DMS 273 (cell line): ENCODE data around the gene MYL5.
"Not testable (repeated sequence)": the region's sequence is repeated elsewhere in the genome, so short reads cannot be mapped to it uniquely, and the experiment has no call there.

Experiments used
- DNase-seq: peaks from one replicate; lab custom pipeline; 2025; ENCODE audit not compliant: unreplicated experiment; lab: John Stamatoyannopoulos, UW

Gene MYL5, protein sequence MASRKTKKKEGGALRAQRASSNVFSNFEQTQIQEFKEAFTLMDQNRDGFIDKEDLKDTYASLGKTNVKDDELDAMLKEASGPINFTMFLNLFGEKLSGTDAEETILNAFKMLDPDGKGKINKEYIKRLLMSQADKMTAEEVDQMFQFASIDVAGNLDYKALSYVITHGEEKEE

DNA sequence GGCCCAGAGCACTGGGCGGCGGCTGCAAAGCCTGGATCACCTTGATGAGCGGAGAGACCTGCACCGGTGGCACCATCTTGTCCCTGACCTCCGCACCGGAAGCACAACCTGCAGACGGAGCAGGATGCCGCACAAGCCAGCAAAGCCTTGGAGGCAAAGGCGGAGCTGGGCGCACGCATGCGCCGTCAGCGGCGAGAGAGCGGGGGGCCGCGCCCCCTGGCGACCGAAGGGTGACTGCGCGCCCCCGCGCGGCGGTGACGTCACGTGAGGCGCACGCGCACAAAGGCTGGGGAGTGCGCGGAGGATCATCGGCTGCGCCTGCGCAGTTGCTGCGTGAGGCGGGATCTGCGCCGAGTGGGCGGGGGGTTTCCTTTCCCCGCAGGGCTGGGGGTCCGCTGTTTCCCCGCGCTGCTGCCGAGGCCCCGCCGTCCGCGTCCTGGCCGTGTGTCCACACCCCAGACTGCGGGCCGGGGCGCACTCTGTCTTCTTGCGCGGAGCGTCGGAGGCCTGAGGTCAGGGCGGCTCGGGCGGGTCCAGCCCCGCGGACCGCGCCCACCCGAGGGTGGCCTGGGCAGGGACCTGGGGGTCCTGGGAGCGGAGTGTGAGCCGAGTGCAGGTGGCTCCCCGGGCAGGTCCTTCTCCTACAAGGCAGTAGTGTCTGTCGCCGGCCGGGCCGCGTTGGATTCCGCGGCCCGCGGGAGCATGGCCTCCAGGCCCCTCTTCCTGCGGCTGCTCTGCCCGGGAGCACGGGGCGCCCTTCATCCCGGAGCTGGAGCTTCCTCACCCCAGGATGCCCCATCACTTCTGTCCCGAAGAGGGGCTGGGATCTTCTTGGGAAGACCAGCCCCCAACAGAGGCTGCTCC is at the start of gene MYL5, which contains the start of gene ATP5ME:
Gene MYL5 (plus strand): TSS at position 371 of the 864 bp plus-strand sequence. CDS start 3,485 bp downstream, outside the sequence.
Gene ATP5ME (minus strand): TSS at position 105 of the 864 bp plus-strand sequence. CDS start 29 bp downstream, at position 76.
- peak; percentile 96 for DNase-seq

DNA sequence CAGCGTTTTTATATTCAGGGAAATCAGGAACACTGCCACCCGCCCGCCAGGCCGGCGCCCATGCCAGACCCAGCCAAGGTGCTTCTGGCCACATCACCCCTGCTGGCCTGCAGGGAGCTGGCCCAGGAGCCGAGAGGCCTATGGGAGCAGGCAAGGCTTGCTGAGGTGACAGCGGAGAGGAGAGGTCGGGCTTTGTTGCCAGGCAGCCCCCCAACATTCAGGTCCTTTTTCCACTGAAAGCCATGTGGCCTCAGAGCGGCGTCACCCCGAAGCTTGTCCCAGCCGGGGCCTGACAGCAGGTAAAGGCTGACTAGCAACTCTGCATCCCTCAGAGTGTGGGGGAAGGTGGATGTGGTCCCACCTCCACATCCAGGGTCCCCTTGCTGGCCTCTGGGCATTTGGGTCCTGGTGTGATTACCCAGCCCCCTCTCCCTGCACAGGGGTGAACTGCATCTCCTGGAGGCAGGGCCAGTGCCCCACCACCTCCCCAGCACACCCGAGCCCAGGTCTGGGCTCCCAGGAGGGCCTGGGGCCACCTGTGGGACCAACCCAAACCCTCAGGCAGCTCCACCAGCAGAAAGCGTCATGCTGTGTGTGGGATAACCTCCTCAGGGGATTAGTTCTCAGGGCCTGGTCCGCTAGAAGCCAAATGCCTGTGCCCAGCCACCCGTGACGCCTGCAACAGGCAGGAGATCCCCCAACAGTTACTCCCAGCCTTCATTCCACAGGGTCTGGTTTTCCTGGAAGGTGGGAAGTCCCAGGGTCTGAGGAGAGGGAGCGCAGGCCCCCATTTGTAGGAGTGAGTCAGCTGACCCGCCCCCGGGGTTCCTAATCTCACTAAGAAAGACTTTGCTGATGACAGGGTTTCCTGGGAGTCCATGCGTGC is 49.4 kb upstream of the MYL5 start, which contains the start of gene PDE6B:
Gene PDE6B (plus strand): TSS at position 869 of the 886 bp plus-strand sequence. CDS start 54 bp downstream, outside the sequence.
- DNase-seq: no peak

DNA sequence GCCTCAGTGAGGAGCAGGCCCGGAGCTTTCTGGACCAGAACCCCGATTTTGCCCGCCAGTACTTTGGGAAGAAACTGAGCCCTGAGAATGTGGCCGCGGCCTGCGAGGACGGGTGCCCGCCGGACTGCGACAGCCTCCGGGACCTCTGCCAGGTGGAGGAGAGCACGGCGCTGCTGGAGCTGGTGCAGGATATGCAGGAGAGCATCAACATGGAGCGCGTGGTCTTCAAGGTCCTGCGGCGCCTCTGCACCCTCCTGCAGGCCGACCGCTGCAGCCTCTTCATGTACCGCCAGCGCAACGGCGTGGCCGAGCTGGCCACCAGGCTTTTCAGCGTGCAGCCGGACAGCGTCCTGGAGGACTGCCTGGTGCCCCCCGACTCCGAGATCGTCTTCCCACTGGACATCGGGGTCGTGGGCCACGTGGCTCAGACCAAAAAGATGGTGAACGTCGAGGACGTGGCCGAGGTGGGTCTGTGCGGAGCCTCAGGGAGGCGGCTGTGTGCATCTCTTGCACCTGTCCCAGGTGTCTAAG is 48.6 kb upstream of the MYL5 start:
- no peak for DNase-seq

DNA sequence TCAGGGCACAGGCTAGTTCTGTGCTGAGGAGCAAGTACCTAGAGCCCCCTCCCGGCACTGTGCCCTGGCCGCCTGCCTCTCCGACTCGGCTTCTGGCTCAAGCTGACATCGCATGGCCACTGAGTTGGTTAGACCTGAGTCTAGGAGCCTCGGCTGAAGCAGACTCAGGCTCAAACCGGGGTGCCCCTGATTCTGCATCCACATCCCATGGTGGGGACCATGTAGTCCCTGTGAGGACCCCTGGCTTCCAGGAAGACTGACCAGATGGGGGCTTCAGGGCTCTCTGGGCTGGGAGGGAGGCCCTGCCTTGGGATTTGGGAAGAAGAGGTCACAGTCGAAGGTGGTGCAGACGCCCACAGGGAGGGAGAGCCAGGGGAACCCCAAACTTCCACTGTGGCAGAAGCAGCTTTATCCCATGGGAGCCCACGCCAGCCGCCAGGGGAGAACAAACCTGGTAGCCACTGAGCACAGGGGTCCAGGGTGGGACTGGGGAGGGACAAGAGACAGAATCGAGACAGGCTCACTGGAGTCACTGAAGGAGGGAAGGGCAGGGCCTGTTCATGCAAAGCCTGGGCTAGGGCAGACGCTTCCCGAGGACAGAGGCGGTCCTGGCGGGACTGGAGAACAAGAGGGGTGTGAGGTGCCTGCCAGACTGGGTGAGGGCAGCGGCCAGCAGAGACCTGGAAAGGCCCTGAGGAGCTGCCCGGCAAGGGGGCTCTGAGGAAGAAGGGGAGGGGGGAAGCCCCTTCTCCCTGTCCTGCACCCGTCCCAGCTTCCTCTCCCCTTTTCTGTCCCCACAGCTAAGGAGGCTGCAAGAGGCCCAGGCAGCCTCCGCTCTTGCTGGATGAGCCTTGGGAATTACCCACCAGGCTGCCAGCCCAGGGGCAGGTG is 47.9 kb upstream of the MYL5 start:
- no peak for DNase-seq

DNA sequence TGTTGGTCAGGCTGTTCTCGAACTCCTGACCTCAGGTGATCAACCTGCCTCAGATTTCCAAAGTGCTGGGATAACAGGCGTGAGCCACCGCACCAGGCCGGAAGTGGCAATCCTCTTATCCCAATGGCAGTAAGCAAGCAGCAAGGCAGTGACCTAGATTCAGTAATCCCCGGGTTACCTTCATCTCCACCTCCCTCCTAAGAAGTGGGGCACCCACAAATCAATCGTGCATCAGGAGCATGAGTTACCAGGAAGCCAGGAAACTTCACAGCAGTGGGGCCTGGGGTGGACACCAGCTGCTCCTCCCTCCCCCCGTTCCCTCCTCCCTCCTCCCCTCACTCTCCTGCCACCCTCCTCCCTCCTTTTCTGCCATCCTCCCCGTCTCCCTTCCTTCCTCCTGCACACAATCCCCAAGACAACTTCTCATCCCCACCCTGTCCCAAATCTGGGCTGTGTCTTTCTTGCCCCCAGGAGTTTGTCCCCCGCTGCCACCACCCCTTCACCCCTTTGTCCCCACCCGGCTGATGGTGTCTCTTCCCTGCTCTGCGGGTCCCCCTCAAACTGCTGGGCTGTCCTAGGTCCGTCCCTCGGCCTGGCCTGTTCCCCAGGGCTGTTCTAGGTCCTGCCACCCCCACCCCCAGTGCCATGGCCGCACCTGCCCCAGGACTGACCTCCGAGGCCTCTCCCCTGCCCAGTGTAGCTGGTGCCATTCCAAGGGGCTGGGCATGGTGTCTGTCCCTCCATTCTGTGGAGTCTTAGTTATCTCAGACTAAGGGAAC is 46.8 kb upstream of the MYL5 start:
- no peak for DNase-seq

DNA sequence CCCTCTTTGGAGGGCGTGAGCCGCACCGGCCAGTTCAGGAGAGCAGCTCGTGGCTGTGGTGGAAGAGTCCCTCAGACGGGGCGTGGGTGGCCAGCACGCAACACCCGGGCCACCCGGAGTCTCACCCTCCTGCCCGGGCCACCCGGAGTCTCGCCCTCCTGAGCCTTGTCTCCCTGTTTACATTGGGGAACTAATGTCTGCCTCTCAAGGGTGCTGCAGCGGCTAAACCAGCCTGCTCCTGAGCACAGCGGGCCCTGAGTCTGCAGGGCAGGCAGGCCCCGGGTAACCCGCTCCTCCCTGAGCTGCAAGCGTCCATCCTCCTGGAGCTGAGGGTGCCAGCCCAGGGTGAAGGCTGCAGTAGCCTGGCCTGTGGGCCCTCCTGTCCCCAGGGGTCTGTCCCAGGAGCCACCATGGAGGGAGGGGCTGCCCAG is 46.0 kb upstream of the MYL5 start:
- no peak for DNase-seq

DNA sequence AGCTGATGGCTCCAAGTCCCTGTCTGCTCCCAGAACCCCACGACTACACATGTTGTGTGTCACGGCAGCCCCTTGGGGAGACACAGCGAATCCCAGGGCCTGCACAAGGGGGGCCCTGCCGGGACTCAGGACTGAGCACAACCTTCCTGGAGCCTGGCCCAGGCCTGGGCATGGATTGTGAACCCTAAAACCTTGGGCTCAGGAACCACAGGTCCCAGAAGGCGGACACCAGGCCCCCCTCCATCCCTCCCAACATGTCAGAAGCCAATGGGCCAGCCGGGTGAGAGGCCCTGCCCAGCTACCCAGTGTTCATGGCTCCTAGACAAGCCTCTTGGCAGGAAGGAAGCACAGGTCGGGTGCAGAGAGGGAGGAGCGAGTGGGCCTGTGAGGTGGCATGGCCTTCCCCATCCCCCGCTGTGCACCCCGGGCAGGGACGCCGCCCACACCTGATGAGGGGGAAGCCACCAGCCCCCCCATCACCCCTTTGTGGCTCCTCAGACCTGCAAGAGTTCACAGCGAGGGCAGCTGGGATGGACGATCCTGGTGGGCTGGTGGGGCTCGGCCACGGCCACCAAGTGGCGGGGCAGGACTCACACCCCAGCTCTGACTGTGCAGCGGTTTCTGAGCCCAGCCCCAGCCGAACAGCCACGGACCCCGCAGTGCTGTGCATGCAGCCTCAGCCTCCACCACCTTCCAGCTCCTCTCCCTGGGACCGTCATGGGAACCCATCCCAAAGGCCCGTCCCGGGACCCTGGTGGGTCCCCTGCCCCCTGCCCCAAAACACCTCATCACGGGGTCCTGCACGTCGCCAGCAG is 45.3 kb upstream of the MYL5 start:
- no peak for DNase-seq

DNA sequence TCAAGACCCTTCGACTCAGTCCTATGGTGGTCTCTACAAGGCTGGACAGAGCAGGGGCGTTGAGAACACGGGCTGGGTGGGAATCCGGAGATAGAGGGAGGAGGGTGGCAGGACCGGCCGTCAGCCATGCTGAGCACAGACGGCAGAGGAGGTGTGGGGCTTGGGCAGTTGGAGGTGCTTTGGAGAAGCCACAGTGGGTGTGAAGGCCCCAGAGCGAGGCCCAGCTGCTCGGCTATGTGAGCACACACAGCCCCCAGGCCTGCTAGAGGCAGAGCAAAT is 44.8 kb upstream of the MYL5 start:
- peak; percentile 36 for DNase-seq

DNA sequence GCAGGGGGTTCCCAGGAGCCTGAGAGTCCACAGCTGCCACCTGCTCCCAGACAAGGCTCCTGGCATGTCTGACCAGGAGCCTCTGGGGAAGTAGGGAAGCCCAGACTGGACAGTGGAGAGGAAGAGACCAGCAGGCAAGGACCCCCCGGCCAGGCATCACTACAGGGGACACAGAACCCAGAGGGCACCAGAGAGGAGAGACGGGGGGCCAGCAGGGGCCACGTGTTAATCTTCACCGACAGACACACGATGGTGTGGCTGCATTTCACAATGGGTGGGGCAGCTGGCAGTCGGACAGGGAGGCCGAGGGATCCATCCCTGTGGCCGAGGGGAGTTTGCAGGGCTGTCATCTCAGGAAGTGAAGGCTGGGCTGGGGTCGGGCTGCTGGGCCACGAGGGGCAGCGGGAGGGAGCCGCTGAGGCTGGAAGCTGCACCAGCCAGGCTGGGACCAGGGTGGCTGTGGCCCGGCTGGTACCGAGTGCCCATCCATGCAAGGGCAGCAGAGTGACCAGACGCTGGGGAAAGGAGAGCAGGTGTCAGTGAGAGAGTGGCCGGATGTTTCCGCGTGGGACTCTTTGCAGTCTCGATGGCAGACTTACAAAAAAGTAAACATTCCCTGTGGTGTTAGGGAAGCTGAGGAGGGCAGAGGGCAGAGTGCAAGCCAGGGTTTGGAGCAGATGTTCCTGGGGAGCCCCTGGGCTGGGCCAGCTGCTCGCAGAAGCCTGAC is 44.3 kb upstream of the MYL5 start:
- DNase-seq: no peak

DNA sequence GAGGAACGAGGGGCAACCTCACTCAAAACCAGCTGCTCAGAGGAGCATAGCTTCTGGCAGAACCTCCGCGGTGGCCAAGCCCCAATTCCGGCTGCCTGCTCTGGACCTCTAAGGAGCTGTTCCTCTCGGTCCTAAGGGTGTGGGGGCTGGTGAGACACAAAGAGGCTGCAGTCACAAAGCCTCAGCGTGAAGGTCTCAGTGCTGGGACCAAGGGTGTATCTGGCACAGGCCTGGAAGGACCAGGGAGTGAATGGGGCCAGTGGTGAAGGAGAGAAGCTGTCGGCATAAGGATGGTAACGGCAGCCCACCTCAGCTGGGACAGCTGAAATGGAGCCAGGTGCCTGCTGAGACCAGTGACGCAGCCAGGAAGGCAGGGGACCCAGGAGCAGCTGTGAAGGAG is 43.7 kb upstream of the MYL5 start:
- DNase-seq: peak; percentile 68

DNA sequence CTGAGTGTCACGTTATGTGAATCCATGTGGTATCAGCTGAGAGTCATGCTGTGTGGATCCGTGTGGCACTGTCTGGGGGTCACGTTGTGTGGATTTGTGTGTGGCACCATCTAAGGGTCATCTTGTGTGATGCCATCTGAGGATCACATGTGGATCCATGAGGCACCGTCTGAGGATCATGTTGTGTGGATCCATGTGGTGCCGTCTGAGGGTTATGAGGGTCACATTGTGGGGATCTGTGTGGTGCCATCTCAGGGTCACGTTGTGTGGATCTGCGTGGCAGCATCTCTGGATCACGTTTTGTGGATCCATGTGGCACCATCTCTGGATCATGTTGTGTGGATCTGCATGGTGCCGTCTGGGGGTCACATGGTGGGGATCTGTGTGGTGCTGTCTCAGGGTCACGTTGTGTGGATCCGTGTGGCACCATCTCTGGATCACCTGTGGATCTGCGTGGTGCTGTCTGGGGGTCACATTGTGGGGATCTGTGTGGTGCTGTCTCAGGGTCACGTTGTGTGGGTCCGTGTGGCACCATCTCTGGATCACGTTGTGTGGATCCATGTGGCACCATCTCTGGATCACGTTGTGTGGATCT is 42.0 kb upstream of the MYL5 start:
- DNase-seq: no peak

DNA sequence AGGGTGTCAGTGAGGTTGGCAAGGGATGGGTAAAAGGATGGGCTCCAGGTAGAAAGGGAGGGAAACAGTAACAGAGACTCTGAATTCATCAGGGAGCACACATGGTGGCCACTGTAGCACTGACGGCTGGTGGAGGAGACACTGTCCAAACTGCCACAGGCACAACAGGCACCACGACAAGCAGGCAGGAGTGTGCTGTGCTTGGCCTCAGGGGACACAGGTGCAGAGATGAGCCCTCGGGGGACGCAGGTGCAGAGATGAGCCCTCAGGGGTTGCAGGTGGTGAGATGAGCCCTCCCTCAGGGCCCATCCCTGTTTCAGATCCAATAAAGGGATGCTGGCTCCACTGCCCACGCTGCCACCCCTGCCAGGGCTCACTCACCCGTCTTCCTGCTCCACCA is 41.4 kb upstream of the MYL5 start:
- DNase-seq: no peak

DNA sequence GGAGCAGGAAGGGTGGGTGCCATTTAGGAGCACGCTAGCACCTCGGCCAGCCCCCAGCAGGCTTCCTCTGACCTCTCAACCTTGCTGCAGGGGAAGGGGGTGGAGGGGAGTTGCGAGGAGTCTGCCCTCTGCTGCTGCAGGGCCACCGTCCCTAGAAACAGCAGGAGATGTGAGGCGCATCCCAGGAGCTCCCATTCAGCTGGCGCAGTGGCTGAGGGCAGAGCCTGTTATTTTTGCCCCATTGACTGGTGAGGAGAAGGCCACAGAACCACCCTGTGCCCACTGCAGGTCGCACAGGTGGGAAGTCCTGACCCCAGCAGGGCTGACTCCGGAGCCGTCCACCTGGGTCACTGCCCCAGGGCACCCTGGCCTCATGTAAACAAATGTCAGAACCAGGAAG is 40.9 kb upstream of the MYL5 start:
- no peak for DNase-seq

DNA sequence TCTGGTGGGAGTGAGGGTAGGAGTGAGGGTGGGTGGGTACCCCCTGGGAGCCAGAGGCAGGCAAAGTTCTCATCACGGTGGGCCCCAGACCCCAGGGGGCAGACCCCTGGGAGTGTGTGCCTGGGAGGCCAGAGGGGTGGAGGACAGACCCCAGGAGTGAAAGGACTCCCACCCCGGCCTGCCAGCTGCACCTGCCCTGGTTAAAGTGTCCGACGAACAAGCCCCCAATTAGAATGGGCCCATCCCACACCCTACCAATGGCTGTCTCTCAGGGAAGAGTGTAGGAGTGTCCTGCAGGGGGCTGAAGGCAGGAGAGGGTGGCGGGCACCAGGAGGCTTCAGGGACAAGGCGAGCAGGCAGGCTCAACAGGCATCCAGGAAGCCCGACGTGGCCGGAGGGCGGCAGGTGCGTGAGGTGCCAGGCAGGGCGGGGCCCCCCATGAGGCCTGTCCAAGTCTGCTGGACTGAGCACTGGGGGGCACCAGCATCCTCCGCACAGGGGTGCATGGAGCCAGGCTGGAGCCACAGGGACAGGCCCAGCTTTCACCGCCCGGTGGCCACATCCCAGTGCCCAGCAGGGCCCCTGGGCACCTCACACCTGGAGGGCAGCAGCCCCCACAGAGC is 40.3 kb upstream of the MYL5 start:
- DNase-seq: no peak

DNA sequence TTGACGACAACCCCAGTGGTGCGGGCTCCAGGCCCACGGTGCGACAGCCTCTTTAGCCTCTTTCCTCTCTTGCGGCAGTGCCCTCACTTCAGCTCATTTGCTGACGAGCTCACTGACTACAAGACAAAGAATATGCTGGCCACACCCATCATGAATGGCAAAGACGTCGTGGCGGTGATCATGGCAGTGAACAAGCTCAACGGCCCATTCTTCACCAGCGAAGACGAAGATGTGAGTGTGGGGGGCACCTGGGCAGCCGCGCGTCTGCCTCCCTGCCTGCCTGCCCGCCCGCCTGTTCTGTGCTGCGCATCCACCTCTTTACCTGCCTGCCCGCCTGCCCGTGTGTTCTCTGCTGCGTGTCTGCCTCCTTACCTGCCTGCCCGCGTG is 39.8 kb upstream of the MYL5 start:
- no peak for DNase-seq

DNA sequence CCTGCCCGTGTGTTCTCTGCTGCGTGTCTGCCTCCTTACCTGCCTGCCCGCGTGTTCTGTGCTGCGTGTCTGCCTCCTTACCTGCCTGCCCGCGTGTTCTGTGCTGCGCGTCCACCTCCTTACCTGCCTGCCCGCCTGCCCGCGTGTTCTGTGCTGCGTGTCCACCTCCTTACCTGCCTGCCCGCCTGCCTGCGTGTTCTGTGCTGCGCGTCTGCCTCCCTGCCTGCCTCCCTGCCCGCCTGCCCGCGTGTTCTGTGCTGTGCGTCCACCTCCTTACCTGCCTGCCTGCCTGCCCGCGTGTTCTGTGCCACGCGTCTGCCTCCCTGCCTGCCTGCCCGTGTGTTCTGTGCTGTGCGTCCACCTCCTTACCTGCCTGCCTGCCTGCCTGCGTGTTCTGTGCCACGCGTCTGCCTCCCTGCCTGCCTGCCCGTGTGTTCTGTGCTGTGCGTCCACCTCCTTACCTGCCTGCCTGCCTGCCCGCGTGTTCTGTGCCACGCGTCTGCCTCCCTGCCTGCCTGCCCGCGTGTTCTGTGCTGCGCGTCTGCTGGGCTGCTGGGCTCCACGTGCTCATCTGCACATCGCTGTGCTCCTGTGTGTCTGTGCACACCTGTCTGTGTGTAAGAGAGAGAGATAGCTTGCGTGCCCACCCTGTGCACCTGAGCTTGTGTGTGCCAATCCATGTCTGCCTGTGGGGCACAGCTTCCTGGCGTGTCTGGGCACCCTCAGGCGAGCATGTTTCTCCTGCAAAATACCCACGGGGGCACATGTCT is 39.1 kb upstream of the MYL5 start:
- not testable (repeated sequence) for DNase-seq
